Activated CD8-positive, alpha-beta memory T cell treated with anti-CD3 and anti-CD28 coated beads for 36 hours (primary cell): ENCODE results near the gene MAPK1. TPM values are rescaled to one million over a fixed set of nuclear protein-coding genes. Genes with fewer than 3 reads are reported as not detected.

Source experiments
- CTCF ChIA-PET: fragments of 350-600 bp; sonication (Branson Sonifier 250); formaldehyde crosslinking; loops from one replicate; lab custom pipeline; 2021; ENCODE audit warnings: antibody characterized with exemption; lab: Charles Lee
- POLR2A ChIA-PET: fragments of 350-600 bp; sonication (Branson Sonifier 250); formaldehyde crosslinking; loops from one replicate; lab custom pipeline; 2021; ENCODE audit warnings: antibody characterized with exemption; lab: Charles Lee
- total RNA-seq, 2 experiments: library from RNA; stranded (reverse); gene quantifications; one replicate each; pipeline ENCODE4 v1.2.3, GENCODE V29; 2021

MAPK1 gene
- total RNA-seq, 2 experiments from 2014 or later, result 115 to 117 TPM

- POLR2A ChIA-PET, result no interaction called here
- CTCF ChIA-PET, result no interaction called here
Observed at GRCh38 chr22:21778705-21779363, 88.6 kb downstream of the MAPK1 start.

- ChIA-PET CTCF (no interaction called here), POLR2A (interaction anchor here (0.8 kb wide), 1 partner anchor 9 kb away, joined by 3 read pairs; no protein-coding TSS in a partner anchor)
Observed at GRCh38 chr22:21771631-21771976, 95.8 kb downstream of the MAPK1 start.

- POLR2A ChIA-PET, result interaction anchor here (0.7 kb wide), 1 partner anchor 99 kb away, joined by 10 read pairs; the partner anchor contains the start of gene MAPK1
Observed at GRCh38 chr22:21768435-21768834, 99.0 kb downstream of the MAPK1 start.

GRCh38 chr22:21766691-21767462 is 100.6 kb downstream of the MAPK1 start:
- POLR2A ChIA-PET, result interaction anchor here (0.6 to 1.6 kb wide), 2 partner anchors 57 to 110 kb away, joined by 3 to 6 read pairs; no protein-coding TSS in a partner anchor
- CTCF ChIA-PET, result interaction anchor here (0.8 to 1.0 kb wide), 2 partner anchors 14 to 59 kb away, joined by 3 to 4 read pairs; no protein-coding TSS in a partner anchor

More at GRCh38 chr22:21768435-21768834, 99.0 kb downstream of the MAPK1 start:
- CTCF ChIA-PET, result interaction anchor here (0.6 to 1.2 kb wide), 2 partner anchors 13 to 49 kb away, joined by 3 to 4 read pairs; no protein-coding TSS in a partner anchor

- CTCF ChIA-PET, result interaction anchor here (0.8 to 1.0 kb wide), 2 partner anchors 15 to 58 kb away, joined by 3 to 4 read pairs; no protein-coding TSS in a partner anchor
- POLR2A ChIA-PET, result interaction anchor here (1.6 kb wide), 1 partner anchor 111 kb away, joined by 6 read pairs; no protein-coding TSS in a partner anchor
Observed at GRCh38 chr22:21765909-21766529, 101.4 kb downstream of the MAPK1 start.

GRCh38 chr22:21764038-21764804 is 103.2 kb downstream of the MAPK1 start:
- CTCF ChIA-PET, result no interaction called here
- POLR2A ChIA-PET, result no interaction called here

- POLR2A ChIA-PET, result interaction anchor here (0.6 to 3.2 kb wide), 5 partner anchors 8 to 155 kb away, joined by 3 to 13 read pairs (median 6); partner anchors contain the start of gene MAPK1
Observed at GRCh38 chr22:21762712-21763581, 104.5 kb downstream of the MAPK1 start.

GRCh38 chr22:21761994-21762680 is 105.3 kb downstream of the MAPK1 start:
- CTCF ChIA-PET, result interaction anchor here (0.6 to 1.6 kb wide), 7 partner anchors 26 to 176 kb away, joined by 3 to 6 read pairs (median 3); no protein-coding TSS in a partner anchor
- POLR2A ChIA-PET, result interaction anchor here (0.6 to 3.2 kb wide), 4 partner anchors 105 to 154 kb away, joined by 6 to 13 read pairs (median 7); partner anchors contain the start of gene MAPK1

More at GRCh38 chr22:21762712-21763581, 104.5 kb downstream of the MAPK1 start:
- CTCF ChIA-PET, result interaction anchor here (0.8 to 1.6 kb wide), 6 partner anchors 26 to 175 kb away, joined by 3 read pairs; no protein-coding TSS in a partner anchor

GRCh38 chr22:21761086-21761485 is 106.4 kb downstream of the MAPK1 start:
- CTCF ChIA-PET, result interaction anchor here (1.4 kb wide), 1 partner anchor 177 kb away, joined by 6 read pairs; no protein-coding TSS in a partner anchor
- POLR2A ChIA-PET, result interaction anchor here (0.6 to 3.2 kb wide), 5 partner anchors 25 to 115 kb away, joined by 4 to 13 read pairs (median 5); partner anchors contain the start of genes MAPK1 and YPEL1

GRCh38 chr22:21760640-21761039 is 106.8 kb downstream of the MAPK1 start:
- POLR2A ChIA-PET, result interaction anchor here (0.6 to 3.2 kb wide), 4 partner anchors 25 to 116 kb away, joined by 4 to 13 read pairs (median 6); partner anchors contain the start of genes MAPK1 and YPEL1
- CTCF ChIA-PET, result interaction anchor here (1.4 kb wide), 1 partner anchor 177 kb away, joined by 6 read pairs; no protein-coding TSS in a partner anchor

- ChIA-PET CTCF (interaction anchor here (0.6 kb wide), 1 partner anchor 22 kb away, joined by 3 read pairs; no protein-coding TSS in a partner anchor), POLR2A (interaction anchor here (0.6 to 3.2 kb wide), 3 partner anchors 108 to 145 kb away, joined by 3 to 13 read pairs (median 7); partner anchors contain the start of gene MAPK1)
Observed at GRCh38 chr22:21759646-21760376, 107.6 kb downstream of the MAPK1 start.

GRCh38 chr22:21759093-21759492 is 108.4 kb downstream of the MAPK1 start:
- POLR2A ChIA-PET, result no interaction called here
- CTCF ChIA-PET, result no interaction called here

- POLR2A ChIA-PET, result interaction anchor here (0.7 kb wide), 1 partner anchor 92 kb away, joined by 3 read pairs; the partner anchor contains the start of gene PPIL2
- CTCF ChIA-PET, result no interaction called here
Observed at GRCh38 chr22:21758091-21758864, 109.2 kb downstream of the MAPK1 start.

GRCh38 chr22:21755851-21756284 is 111.6 kb downstream of the MAPK1 start:
- CTCF ChIA-PET, result no interaction called here
- POLR2A ChIA-PET, result no interaction called here

GRCh38 chr22:21754523-21754922 is 112.9 kb downstream of the MAPK1 start:
- POLR2A ChIA-PET, result interaction anchor here (1.0 kb wide), 1 partner anchor 36 kb away, joined by 3 read pairs; no protein-coding TSS in a partner anchor
- CTCF ChIA-PET, result no interaction called here
